Ishikawa (cell line): ENCODE measurements around the gene UROD.

ENCODE experiments used
- EGR1 ChIP-seq: IDR thresholded peaks from 2 replicates; pipeline ENCODE4 v1.6.1; 2012
- EP300 ChIP-seq: IDR thresholded peaks from 2 replicates; pipeline ENCODE4 v1.6.1; 2012; ENCODE audit warnings: borderline replicate concordance
- FOXM1 ChIP-seq: IDR thresholded peaks from 2 replicates; pipeline ENCODE4 v1.6.1; 2012; ENCODE audit warnings: low read depth, borderline replicate concordance
- MAX ChIP-seq: IDR thresholded peaks from 2 replicates; pipeline ENCODE4 v1.6.1; 2012
- NFIC ChIP-seq: IDR thresholded peaks from 2 replicates; pipeline ENCODE4 v1.6.1; 2012
- TAF1 ChIP-seq: IDR thresholded peaks from 2 replicates; pipeline ENCODE4 v1.6.1; 2012; ENCODE audit warnings: low read depth, mild to moderate bottlenecking
- ZBTB7A ChIP-seq: IDR thresholded peaks from 2 replicates; pipeline ENCODE4 v1.6.1; 2012; ENCODE audit warnings: low read depth
- TF ChIP-seq, protein P1 (sequence below): IDR thresholded peaks from 2 replicates; pipeline ENCODE4 v1.6.1; 2012; ENCODE audit warnings: low read depth, mild to moderate bottlenecking

GRCh38 chr1:45023663-45024062, 11.6 kb downstream of the UROD start:
- TF ChIP-seq, protein P1, sequence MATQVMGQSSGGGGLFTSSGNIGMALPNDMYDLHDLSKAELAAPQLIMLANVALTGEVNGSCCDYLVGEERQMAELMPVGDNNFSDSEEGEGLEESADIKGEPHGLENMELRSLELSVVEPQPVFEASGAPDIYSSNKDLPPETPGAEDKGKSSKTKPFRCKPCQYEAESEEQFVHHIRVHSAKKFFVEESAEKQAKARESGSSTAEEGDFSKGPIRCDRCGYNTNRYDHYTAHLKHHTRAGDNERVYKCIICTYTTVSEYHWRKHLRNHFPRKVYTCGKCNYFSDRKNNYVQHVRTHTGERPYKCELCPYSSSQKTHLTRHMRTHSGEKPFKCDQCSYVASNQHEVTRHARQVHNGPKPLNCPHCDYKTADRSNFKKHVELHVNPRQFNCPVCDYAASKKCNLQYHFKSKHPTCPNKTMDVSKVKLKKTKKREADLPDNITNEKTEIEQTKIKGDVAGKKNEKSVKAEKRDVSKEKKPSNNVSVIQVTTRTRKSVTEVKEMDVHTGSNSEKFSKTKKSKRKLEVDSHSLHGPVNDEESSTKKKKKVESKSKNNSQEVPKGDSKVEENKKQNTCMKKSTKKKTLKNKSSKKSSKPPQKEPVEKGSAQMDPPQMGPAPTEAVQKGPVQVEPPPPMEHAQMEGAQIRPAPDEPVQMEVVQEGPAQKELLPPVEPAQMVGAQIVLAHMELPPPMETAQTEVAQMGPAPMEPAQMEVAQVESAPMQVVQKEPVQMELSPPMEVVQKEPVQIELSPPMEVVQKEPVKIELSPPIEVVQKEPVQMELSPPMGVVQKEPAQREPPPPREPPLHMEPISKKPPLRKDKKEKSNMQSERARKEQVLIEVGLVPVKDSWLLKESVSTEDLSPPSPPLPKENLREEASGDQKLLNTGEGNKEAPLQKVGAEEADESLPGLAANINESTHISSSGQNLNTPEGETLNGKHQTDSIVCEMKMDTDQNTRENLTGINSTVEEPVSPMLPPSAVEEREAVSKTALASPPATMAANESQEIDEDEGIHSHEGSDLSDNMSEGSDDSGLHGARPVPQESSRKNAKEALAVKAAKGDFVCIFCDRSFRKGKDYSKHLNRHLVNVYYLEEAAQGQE = no peak
- TF ChIP-seq ZBTB7A (no peak), EP300 (no peak), MAX (no peak), TAF1 (no peak), NFIC (no peak), EGR1 (no peak), FOXM1 (no peak)
